ENCODE data around the gene KRTAP10-4.
"Not testable (repeated sequence)": the region's sequence is repeated elsewhere in the genome, so short reads cannot be mapped to it uniquely, and the experiment has no call there.

Gene KRTAP10-4

DNA sequence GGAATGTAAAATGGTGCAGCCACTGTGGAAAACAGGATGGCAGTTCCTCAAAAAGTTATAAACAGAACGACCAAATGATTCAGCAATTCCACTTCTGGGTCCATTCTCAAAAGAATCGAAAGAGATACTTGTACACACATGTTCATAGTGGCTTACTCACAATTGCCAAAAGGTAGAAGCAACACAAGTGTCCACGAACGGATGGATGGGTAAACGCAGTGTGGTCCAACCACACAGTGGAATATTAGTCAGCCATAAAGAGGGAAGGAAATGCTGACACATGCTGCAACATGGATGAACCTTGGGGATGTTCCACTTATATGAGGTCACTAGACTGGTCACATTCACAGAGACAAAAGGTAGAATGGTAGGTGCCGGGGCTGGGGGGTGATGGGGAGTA lies 38.8 kb upstream of the KRTAP10-4 start:
- no peak for DNase-seq

DNA sequence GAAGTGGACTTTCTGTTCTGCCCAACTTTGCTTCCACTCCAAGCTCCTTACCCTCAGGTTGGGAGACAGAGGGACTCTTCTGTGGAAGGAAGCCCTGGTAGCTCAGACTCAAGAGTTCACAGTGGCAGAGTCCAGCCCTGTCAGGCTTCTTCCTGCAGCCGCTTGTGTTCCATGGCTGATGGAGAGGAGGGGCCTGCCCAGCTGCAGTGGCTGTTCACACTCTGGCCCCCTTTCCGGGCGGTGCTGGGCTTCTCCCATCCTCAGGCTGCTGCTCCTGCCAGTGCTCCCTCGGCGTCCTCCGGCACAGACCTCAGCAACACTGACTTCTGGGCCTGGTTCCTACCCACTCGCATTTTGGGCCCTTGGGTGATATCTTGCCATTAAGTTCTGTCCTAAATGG lies 37.6 kb upstream of the KRTAP10-4 start:
- DNase-seq = no peak

DNA sequence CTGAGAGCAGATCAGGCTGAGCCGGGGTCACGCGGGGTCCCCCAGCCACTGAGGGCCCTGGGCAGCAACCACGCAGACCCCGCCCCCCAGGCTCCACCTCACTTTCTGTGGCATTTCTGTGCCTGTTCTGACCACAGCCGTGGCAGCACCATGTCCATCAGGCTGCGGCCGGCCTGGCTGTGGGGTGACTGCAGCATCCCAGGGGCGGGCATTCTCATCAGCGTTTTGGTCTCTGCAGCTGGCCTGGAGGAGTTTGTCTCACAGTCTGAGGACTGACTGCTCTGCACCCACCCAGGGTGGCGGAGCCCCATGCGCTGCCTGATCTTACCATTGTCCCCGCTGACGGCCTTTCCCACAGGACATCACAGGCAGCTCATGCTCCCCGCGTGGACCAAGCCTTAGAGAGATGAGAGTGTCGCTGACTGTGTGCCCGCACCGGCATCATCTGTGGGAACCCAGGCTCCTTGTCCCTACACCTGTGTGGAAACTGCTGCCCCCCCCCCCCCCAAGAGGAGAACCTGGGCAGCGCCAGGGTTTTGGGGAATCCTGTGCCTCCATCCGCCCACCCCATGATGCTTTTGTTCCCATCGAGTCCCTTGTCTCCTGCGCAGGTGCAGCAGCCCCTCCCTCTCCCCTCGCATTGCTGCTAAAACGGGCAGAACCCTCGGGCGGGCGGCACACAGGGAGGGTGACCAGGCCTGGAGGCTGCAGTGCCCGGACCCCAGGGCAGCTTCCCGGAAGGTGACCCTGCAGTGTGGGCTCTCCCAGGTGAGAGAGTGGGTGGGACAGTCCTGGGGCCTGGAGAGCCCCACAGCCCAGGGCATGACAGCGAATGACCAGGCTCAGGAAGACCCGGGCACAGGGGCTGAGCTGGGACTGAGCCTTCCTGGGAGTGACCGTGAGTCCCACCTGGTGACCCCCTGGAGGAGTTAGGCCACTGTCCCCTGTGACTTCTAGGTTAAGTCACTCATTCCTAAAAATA lies 35.3 kb upstream of the KRTAP10-4 start:
- no peak for DNase-seq

DNA sequence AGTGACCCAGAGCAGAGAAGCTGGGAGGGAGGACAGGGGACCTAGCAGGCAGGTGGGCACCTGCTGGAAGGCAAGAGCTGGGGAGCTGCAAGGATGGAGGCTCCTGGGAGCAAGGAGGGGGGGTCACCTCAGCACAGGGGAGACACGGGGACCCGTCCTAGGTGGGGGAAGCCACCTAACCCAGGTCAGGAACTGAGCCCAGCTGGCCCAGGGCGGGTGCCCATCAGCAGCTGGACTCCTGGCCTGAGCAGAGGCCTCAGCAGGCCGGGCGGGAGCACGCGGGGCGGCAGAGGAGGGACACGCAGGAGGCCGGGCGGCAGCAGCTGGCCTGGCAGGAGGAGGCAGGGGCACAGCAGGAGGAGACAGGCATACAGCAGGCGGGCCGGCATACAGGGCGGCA lies 34.5 kb upstream of the KRTAP10-4 start:
- DNase-seq = no peak

DNA sequence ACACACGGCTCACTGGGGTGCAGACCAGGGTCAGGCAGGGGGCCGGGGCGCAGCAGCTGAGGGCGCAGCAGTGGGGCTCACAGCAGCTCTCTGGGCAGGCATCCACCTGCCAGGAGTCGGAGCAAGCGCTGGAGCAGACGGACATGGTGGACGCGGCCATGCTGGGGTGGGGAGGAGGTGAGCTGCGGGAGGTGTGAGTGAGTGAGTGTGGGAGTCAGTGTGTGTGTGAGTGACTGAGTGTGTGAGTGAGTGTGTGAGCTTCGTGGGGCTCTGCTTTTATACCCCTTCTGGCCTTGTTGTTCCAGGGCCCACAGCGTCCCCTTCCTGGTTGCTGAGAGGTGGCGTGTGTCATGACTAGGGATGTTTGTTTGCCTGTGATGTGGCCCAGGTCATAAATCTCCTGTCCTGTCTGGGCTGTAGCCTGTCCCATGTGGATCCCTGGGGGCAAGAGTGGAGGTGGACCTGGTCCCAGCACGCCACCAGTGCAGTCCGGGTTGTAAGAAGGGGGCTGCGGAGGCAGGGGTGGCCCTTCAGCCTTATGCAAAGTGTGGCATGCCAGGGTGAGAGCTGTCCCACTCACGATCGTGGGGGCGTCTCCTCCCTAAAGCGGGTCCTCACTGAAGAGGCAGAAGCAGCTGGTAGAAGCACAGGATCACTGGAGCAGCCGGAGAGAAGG lies 33.4 kb upstream of the KRTAP10-4 start, which contains the start of gene KRTAP10-1:
KRTAP10-1 (minus strand) TSS at position 205 of the 676 bp plus-strand sequence; CDS start at position 160, 45 bp downstream.
- DNase-seq = no peak

DNA sequence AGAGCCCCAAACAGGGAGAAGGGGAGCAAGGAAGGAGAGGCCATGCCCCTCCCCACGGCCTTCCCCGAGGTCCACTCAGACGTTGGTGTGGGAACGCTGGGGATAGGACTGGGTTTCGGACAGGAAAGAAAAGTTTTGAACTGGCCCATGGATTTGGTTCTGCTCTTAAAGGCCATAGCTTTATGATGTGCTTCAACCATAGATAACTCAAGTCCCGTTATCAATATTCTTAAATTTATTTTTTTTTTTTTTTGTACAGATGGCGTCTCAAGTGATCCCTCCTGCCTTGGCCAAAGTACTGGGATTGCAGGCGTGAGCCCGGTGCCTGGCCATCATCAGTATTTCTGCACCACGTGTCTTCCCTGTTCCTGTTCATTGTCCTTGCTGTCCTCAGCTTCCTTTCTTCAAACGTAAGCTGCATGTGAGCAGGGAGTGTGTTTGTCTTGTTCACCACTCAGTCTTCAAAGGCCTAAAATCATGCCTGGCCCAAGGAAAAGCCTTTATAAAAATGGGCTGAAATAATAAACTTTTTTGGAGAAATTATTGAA lies 32.7 kb upstream of the KRTAP10-4 start:
- DNase-seq = no peak

DNA sequence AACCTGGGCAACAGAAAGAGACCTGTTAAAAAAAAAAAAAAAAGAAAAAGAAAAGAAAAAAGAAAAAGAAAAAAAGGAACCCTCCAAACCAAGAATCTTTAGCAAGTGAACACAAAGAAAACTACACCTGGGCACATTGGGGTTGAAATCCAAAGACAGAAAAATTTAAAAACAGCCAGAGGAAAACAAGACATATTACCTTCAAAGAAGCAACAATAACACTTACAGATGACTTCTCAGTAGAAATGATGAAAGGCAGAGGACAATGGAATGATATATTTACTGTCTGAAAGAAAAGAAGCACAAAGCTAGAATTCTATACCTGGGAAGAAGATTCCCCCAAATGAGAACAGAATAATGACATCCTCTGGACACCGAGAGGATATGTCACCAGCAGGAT lies 30.8 kb upstream of the KRTAP10-4 start:
- no peak for DNase-seq

DNA sequence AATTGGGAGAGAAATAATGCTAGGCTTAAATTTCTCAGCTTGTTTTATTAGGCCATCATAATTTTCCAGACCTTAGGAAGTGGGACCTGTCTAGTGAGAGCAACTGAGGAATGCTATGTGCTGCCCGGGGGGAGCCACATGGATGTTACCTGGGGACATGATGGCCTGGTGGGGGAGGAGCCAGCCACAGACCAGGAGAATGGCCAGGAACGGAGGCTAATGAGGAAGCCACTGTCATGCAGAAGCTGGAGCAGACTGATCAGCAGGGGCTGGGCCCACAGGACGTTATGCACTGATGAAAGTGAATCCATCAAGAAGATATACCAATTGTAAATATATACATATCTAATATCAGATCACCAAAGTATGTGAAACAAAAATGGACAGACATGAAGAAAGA lies 29.0 kb upstream of the KRTAP10-4 start:
- DNase-seq = no peak

DNA sequence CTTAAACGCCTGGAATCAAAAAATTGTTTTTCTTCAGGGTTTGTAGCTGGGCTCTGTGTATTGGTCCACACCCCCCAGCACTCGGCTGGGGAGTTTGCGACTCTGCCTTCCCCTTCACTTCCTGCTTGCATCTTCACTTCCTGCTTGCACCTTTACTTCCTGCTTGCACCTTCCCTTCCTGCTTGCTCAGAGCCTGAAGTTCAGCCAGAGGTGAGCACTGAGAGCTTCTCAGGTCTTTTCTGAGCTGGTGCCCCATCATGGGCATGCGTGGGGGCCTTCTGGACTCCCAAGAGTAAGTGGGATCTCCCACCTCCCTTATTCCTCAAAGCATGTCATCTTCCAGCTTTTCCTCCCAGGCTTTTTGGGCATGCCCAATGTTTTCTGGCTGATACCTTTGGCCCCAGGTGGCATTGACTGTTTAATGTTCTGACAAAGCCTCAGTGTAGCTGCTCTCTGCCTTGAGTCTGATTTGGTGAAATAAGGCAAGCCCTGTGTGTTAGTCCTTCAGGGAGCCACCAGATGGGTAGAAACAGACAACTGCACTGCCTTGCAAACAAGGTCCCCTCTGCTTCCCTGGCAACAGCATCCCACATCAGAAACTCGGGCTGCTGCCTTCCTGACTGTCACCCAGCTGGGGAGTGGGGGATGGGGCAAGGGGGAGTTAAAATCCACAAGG lies 25.7 kb upstream of the KRTAP10-4 start:
- DNase-seq = no peak

DNA sequence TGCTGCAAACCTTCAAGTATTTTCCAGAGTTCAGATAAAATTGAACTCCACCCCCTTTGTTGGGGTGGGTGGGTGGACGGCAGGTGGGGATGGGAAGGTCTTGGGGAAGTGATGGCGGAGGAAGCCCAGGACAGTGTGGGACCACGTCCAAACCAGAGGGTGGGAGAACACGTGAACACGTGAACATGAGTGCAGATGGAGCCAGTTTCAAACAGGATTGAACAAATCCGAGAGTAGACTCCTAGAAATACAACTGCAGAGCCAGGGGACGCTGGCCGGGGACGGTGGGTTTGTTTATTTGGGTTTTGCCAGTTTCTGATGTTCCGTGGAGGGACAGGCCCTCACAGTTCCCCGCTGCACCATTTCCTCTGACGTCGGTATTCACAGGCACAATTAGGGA lies 25.1 kb upstream of the KRTAP10-4 start:
- DNase-seq = no peak

DNA sequence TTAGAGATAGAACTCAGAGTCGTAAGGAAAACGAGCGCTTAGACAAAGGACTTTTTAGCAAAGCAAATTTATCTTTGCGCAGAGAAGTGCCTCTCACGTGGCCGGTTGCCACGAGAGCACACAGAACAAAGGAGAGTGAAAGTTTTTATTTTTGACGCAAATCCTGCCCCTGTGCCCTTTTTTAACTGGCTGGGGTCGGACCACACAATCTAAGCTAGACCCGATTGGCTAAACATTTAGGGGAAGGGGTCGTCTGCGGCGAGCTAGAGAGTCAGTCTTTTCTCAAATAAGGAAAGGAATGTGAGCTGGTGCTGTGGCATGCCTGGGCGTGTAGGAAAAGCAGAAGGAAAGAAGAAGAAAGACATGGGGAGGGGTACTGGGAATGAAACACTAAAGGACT lies 24.6 kb upstream of the KRTAP10-4 start:
- no peak for DNase-seq

DNA sequence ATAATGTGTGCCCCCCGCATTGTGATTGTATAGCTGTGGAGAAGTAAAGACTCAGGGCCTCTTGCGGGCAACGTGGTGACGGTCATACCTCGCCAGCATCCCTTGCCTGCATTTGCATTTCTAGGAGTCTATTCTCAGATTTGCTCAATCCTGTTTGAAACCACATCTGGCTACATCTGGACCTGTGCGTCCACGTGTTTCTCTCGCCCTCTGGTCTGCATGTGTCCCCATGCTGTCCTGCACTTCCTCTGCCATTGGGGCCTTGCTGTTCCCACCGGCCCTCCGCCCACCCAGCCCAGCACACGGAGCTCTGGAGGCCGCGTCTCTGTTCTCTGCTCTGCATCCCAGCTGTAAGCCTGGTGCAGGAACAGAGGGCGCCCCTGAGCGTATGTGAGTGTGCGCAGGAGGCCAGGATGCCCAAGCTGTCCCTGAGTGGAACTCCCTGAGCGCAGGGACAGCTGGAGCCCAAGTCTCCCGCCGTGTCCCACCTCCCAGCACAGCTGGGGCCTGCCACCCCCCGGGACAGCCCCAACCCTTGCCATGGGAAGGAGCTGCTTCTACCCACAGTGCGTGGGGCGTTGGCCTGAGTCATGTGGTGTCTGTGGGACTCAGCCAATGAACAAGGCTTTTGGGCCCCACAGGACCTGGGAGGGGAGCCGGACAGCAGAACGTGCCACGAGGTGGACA lies 23.9 kb upstream of the KRTAP10-4 start:
- DNase-seq = no peak

DNA sequence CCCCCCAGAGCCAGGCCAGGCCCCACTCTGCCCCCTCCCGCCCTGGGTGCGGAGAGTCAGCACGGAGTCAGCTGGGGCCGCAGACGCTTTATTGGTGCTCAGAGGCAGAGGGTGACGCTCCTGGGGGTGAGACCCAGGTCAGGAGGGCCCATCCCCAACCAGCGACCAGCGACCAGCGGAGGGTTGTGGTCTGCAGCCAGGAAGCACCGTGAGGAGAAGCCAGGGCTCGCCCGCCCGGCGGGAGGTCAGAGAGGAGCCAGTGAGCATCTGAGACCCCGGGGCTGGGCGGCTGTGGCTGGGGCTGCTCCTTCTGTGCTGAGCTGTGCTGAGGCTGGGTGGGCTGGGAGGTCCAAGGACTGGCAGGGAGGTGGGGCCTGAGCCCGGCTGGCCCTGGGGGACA lies 23.2 kb upstream of the KRTAP10-4 start:
- not testable (repeated sequence) for DNase-seq

DNA sequence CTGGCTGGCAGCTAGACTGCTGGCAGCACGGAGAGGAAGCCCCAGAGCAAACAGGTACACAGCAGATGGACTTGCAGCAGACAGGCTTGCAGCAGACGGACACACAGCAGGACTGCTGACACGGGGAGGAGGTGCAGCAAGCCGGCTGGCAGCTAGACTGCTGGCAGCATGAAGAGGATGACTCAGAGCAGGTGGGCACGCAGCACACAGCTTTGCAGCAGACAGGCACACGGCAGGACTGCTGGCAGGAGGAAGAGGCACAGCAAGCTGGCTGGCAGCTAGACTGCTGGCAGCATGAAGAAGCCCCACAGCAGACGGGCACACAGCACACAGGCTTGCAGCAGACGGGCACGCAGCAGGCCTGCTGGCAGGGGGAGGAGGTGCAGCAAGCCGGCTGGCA lies 22.7 kb upstream of the KRTAP10-4 start:
- DNase-seq = no peak

DNA sequence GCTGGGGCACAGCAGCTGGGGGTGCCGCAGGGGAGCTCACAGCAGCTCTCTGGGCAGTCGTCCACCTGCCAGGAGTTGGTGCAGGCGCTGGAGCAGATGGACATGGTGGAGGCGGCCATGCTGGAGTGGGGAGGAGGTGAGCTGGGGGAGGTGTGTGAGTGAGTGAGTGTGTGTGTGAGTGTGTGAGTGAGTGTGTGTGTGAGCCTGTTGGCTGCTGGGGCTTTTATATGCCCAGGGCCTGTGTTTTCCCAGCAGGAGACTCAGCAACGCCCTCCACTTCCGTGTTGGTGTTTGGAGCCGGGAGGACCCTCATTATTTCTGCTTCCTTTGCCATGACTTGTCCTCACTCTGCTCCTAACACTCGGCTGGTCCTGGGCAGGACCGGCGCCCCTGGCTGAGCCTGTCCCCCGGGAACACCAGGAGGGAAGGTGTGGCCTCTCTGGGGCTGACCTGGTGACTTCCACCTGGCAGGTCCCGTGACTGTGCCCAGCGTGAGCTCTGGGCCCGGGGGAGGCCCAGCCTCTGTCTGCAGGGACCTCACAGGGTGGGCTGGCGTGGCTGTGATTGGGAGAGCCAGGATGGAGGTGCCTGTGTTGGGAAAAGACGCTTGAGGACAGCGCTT lies 22.1 kb upstream of the KRTAP10-4 start, which contains the start of gene KRTAP10-2:
KRTAP10-2 (minus strand) TSS at position 166 of the 622 bp plus-strand sequence; CDS start at position 119, 47 bp downstream.
- no peak for DNase-seq

DNA sequence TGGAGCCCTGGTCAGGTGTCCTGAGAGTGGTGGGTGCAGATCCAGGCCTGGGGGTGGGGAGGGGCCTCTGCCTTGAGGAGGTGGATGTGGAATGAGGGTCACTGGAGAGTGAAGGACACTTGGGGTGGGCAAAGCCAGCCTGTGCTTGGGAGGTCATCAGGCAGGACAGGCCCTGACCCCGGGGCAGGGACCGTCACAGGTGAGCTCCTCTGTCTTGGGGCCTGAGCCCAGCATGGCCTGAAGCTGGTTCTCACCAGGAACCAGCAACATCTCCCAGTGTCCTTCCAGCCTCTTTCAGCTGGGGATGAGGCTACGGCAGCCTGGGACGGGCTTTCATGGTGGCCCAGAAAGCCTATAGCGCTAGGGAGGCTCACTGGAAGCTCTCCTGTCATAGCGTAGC lies 21.4 kb upstream of the KRTAP10-4 start:
- DNase-seq = no peak

DNA sequence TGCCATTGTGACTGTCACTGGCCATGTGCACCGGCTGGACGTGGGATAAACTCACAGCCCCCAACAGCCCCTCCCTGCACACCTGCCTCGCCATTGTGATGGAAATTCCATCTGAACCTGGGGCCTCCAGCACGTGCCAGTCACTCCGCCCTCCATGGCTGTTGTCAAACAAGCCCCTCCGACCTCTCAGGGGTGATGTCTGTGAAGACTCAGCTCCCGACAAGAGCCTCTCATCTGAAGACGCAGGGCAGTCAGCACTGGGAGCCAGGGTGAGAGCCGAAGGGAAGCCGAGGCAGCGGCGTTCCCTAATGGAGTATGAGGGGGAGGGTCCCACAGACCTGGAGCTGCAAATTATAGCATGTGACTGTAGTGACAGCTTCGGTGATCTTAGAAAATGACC lies 20.8 kb upstream of the KRTAP10-4 start:
- no peak for DNase-seq

DNA sequence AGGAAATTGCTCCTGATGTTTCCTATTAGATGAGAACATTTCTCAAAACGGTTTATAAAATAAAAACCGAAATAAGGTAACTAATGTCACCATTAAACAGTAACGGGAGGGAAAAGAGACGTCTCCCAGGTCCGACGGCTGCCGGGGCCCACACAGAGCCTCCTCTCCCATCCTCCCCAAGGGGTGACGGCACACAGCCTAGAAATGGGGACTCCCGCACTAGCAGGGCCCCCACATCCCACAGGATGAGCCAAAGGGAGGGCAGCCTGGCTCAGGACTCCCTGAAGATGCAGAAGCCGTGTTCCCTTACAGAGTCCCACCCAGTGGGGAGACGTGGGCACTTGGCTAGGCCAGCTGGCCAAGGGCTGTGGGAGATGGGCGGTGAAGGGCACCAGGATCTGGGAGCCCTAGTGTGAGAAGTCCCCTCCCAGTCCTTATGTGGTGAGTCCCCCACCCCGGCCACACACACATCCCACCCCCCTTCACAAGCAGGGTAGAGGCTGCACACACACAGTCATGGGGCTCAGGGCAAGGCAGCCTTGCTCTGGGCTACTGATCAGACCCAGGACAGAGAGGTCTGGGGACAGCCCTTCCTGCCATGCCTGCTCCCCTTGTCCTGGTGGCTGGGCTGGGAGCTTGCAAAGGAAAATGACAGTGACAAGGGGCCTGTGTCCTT lies 18.2 kb upstream of the KRTAP10-4 start:
- DNase-seq = no peak

DNA sequence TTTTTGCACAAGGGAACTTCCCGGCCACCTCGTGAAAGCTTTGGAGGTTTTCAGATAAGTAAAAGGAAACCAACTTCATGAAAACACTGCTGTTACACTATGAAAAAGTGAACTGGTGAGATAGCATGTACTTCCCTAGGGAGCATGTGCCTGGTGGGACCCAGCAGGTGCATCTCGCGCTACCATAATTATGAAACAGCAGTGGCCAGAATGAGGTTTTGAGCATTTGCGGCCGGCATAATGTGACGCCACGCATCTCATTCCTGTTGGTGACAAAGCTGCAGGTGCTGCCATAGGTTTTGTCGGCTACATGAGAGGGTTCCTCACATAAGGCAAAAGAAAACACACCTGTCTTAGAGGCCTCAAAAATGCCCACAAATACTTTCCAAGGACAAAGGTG lies 16.6 kb upstream of the KRTAP10-4 start:
- no peak for DNase-seq

DNA sequence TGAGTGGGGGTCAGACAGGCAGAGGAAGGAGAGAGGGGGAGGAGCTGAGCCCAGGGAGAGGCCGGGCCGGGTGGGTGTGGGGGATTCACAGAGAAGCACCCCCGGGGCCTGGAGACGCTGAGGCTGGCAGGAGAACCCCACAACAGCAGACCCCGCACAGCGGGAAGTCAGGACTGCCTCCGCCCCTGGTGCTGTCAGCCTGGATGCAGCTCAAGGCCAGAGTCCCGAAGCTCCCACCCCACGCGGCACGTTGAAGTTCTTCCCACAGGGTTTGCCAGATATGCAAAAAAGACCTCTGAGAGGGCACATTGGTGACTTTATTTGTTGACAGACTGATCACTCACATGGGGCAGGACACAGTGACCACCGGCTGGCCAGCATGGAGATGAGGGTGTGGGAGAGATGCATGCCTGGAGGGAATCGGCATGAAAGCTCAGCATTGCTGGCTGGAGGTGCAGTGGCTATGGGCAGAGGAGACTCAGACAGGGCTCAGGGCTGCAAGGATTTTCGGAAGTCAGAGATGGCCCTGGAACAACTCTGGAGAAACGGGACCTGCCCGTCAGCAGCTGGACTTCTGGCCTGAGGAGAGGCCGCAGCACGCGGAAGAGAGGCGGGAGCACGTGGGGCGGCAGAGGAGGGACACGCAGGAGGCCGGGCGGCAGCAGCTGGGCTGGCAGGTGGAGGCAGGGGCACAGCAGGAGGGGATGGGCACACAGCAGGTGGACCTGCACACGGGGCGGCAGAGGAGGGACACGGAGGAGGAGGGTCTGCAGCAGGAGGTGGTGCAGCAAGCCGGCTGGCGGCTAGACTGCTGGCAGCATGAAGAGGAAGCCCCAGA lies 15.8 kb upstream of the KRTAP10-4 start:
- no peak for DNase-seq

DNA sequence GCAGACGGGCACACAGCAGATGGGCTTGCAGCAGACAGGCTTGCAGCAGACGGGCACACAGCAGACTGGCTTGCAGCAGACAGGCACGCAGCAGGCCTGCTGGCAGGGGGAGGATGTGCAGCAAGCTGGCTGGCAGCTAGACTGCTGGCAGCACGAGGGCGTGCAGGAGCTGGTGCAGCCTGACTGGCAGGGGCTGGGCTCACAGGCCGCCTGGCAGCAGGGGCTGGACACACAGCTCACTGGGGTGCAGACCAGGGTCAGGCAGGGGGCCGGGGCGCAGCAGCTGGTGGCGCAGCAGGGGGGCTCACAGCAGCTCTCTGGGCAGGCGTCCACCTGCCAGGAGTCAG lies 15.2 kb upstream of the KRTAP10-4 start:
- DNase-seq = not testable (repeated sequence)
